Astrocyte of the cerebellum (primary cell): ENCODE data around the gene PRKRIP1.

Source experiments
- DNase-seq: peaks from one replicate; pipeline ENCODE4 v3.0.0-alpha.2; 2011; ENCODE audit warnings: low read depth
- H3K4me3 ChIP-seq: 2 replicates; pipeline ENCODE4 v1.5.1; 2011; ENCODE audit warnings: mild to moderate bottlenecking, low read depth, low read length, moderate library complexity
- CTCF ChIP-seq: IDR thresholded peaks from 2 replicates; pipeline ENCODE4 v1.5.1; 2012; ENCODE audit warnings: low read length, low read depth, moderate library complexity, mild to moderate bottlenecking; ENCODE audit errors: missing control alignments
- in situ Hi-C: cut with HindIII; loops from 2 replicates; pipeline ENCODE4 v1.10.0; 2017; ENCODE audit warnings: low sequenced_read_pairs

The PRKRIP1 gene

DNA sequence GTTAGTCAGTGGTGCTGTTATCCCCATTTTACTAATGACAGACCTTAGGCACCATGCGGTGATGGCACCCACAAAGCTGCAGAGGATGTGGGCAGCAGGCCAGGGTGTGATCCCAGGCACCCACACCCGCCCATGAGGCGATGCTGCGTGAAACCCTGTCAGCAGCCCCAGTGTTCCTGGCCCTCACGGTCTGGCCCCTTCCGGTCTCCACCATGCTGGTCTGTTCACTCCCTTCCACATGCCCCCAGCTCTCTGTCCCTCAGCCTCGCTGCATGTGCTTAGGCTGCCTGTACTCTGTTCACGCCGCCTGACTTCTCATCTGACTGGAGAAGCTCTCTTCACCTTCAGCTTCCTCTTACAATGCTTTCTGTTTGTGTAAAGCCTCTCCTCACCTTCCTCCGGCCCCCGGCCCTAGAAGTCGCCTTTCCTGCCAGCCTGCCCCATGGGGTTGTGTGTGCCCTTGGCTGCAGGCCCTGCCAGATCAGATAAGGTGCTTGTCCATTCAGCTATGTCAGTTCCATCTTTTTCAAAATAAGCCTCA, 19.6 kb downstream of the PRKRIP1 start:
- no peak for DNase-seq
- no peak overlapping the region for H3K4me3 ChIP-seq
- in situ Hi-C loops, result loop anchor here (10.0 kb wide), 1 partner anchor 131 kb away; the partner anchor contains the start of gene SH2B2
- TF ChIP-seq CTCF, result no peak

DNA sequence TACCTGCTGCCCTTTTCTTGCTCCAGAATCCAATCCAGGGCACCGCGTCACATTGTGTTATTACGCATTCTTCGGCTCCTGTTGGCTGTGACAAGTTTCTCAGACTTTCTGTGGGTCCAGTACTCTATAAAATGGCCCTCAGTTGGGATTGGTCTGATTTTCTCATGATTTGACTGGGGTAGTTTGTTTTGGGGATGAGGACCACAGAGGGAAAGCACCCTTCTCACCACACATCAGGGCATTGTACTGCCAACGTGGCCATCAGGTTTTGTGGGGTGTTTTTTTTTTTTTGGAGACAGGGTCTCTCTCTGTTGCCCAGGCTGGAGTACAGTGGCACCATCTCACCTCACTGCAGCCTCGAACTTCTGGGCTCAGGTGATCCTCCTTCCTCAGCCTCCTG, 20.2 kb downstream of the PRKRIP1 start:
- in situ Hi-C loops, result loop anchor here (10.0 kb wide), 1 partner anchor 132 kb away; the partner anchor contains the start of gene SH2B2
- no peak overlapping the region for H3K4me3 ChIP-seq
- no peak for TF ChIP-seq CTCF
- no peak for DNase-seq

DNA sequence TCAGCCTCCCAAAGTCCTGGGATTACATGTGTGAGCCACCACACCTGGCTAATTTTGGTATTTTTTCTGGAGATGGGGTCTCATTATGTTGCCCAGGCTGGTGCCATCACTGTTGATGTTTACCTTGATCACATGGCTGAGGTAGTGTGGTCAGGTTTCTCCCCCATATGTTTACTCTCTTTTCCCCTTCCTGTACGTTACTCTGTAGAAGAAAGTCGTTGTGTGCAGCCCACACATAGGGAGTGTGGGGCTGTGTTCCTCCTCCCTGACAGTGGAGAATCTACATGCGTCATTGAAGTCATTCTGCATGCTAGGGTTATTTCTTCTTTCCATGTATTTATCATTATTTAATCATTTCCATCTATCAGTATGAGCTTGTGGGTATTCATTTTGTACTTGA, 20.9 kb downstream of the PRKRIP1 start:
- no peak for TF ChIP-seq CTCF
- no peak for DNase-seq
- no peak overlapping the region for H3K4me3 ChIP-seq

DNA sequence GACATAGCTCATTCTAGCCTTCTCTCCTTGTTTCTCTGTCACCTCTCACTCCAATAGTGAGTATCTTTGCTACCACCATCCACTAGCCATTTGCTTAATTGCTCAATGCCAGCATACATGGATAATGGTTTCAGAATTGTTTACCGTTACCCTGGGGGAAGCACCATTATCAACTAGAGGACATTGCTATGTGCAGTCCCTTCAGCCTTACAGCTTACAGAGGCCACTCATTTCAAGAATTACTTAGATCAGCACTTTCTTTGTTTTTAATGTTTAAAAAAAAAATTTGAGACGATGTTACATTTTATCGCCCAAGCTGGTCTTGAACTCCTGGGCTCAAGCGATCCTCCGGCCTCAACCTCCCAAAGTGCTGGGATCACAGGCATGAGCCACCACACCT, 22.4 kb downstream of the PRKRIP1 start:
- in situ Hi-C loops, result loop anchor here (10.0 kb wide), 1 partner anchor 134 kb away; the partner anchor contains the start of gene SH2B2
- H3K4me3 ChIP-seq, result no peak overlapping the region
- TF ChIP-seq CTCF, result no peak
- no peak for DNase-seq

More for the DNA sequence above, 20.9 kb downstream of the PRKRIP1 start:
- in situ Hi-C loops, result loop anchor here (10.0 kb wide), 1 partner anchor 132 kb away; the partner anchor contains the start of gene SH2B2

GRCh38 chr7:102421706-102422240, 25.6 kb downstream of the PRKRIP1 start:
- no peak overlapping the region for H3K4me3 ChIP-seq
- no peak for TF ChIP-seq CTCF
- no peak for DNase-seq
- in situ Hi-C loops, result no loop called here

DNA sequence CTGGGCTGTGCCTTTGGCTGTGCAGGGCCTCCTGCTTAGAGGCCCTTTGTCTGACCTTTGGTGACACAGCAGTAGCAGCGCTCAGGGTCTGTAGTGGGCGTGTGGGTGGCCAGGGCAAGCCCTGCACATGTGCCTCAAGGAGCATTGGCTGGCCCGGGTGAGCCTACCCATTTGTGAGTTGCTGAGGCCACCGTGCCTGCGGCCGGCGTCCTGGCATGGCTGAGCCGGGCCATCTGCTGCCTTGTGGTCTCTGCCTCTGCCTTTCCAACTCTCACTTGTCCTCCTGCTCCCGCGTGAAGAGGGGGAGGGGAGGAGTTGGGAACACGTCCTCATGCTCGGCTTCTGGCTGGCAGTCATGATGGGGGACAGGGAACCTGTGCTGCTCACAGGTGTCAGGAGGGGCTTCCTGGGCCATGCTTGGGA, 28.0 kb downstream of the PRKRIP1 start:
- H3K4me3 ChIP-seq, result no peak overlapping the region
- TF ChIP-seq CTCF, result no peak
- no peak for DNase-seq
- in situ Hi-C loops, result no loop called here
